HG03196 (cell line): Measurements from ENCODE around the gene ATG14.

Experiments
- ATAC-seq: cut with Tn5 transposase; IDR thresholded peaks from one replicate; pipeline ENCODE4 v1.9.1; 2021; ENCODE audit not compliant: unreplicated experiment

The ATG14 gene

GRCh38 chr14:55323910-55324309, 87.7 kb downstream of the ATG14 start:
- ATAC-seq, result no peak

GRCh38 chr14:55318694-55319093, 92.9 kb downstream of the ATG14 start:
- ATAC-seq, result no peak

- no peak for ATAC-seq
Observed at GRCh38 chr14:55317542-55318306, 93.9 kb downstream of the ATG14 start.

GRCh38 chr14:55316564-55316963, 95.1 kb downstream of the ATG14 start:
- ATAC-seq, result no peak
